ENCODE measurements around the gene DIPK1A.

DIPK1A gene

DNA sequence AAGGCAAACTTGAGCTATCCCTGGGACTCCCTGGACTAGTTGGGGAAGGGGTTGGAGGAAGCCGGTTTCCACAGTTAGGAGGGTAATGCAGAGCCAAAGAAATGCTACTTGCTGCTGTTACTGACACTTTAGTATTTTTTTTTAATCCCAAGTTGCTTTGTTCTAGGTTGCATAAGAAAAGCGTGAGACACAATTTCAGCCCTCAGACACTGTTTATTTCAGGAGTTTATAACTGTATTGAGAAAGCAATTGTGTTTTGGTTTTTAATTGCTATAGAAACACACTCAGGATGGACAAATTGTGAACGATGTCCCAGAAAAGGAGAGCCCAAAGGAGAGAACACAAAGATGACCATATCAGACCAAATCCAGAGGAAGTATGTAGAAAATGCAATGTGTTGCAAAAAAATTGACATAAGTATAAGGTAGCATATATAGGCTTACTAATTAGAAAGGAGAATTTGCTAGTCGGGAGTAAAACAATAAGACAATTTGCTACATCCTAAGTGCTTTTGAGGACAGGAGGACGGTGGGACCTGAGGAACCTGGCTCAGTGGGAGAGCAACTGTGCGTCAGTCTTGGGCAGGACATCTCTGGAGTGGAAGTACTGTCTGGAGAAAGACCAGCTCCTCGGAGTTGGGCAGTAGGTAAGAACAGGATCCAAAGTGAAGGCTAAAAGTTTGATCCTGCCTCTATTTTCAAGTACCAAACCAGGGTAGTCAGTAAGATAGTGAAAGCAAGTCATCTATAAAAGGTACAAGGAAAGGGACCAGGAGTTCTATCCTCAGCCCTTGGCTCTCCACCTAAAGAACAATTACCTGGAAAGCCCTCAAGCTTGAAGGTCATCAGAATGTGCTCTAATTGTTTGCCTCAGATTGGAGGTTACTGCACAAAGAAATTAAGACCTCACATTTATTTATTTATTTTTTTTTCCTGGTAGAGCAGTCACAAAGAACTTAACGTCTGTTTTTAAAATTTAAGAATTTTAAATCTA, 39.9 kb downstream of the DIPK1A start:
- Histone ChIP-seq H4K20me1 (ENCODE audit: insufficient read depth, low read length) (no peaks in the 10 kb centered on the region; the same call in 1 of the 2 replicates), H3K4me1 (ENCODE audit: insufficient read depth, low read length) (no peaks in the 10 kb centered on the region), H2AFZ (ENCODE audit: low read depth, low read length) (no peak overlapping the region), H3K9me3 (ENCODE audit: insufficient read depth, low read length, severe bottlenecking) (no peaks in the 10 kb centered on the region), H3K27ac (ENCODE audit: low read length) (no peak overlapping the region), H3K36me3 (ENCODE audit: insufficient read depth, low read length) (peaks cover 4% of the 10 kb centered on the region; the same call in 1 of the 2 replicates), H3K79me2 (ENCODE audit: insufficient read depth, low read length) (peaks cover 51% of the 10 kb centered on the region), H3K4me3 (ENCODE audit: low read depth in 1 of 2, low read length in 2 of 2) (no peak overlapping the region), H3K4me2 (ENCODE audit: insufficient read depth, low read length) (no peak overlapping the region), H3K27me3 (ENCODE audit: insufficient read depth, low read length, poor library complexity) (no peaks in the 10 kb centered on the region), H3K9ac (ENCODE audit: low read depth, low read length) (no peak overlapping the region)
- DNase-seq: no peak
- ATAC-seq (ENCODE audit: insufficient read depth, low read depth): no peak
- TF ChIP-seq EZH2 (IDR thresholded peaks at IDR 0.05; ENCODE audit: borderline replicate concordance, low read depth, low read length, severe bottlenecking): no peak
- TF ChIP-seq, protein P1, sequence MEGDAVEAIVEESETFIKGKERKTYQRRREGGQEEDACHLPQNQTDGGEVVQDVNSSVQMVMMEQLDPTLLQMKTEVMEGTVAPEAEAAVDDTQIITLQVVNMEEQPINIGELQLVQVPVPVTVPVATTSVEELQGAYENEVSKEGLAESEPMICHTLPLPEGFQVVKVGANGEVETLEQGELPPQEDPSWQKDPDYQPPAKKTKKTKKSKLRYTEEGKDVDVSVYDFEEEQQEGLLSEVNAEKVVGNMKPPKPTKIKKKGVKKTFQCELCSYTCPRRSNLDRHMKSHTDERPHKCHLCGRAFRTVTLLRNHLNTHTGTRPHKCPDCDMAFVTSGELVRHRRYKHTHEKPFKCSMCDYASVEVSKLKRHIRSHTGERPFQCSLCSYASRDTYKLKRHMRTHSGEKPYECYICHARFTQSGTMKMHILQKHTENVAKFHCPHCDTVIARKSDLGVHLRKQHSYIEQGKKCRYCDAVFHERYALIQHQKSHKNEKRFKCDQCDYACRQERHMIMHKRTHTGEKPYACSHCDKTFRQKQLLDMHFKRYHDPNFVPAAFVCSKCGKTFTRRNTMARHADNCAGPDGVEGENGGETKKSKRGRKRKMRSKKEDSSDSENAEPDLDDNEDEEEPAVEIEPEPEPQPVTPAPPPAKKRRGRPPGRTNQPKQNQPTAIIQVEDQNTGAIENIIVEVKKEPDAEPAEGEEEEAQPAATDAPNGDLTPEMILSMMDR (IDR thresholded peaks at IDR 0.05; ENCODE audit: borderline replicate concordance, extremely low read depth, low read length, poor library complexity, severe bottlenecking): no peak

DNA sequence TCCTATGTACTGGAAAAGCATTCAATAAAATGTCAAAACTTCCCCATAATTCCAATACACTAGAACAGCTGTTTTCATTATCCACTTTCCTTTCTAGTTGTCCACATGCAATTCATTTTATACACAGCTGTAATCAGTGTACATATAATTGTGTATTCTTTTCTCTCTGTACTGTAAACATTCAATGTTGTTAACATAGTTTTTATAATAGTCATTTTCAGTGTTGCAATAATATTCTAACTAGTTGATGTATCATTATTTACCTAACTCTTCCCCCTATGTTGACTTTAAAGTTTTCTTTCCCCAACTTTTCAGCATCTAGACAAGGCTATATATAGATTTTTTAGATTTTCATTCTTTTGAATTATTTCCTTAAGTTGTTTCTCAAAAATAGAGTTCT, 44.4 kb downstream of the DIPK1A start:
- no peak overlapping the region for H3K27ac ChIP-seq (ENCODE audit: low read length)
- H3K9ac ChIP-seq (ENCODE audit: low read depth, low read length): no peak overlapping the region
- H3K9me3 ChIP-seq (ENCODE audit: insufficient read depth, low read length, severe bottlenecking): no peaks in the 10 kb centered on the region
- no peak overlapping the region for H3K4me3 ChIP-seq (ENCODE audit: low read depth in 1 of 2, low read length in 2 of 2)
- ATAC-seq (ENCODE audit: insufficient read depth, low read depth): no peak
- H3K27me3 ChIP-seq (ENCODE audit: insufficient read depth, low read length, poor library complexity): no peaks in the 10 kb centered on the region
- no peaks in the 10 kb centered on the region; the same call in 1 of the 2 replicates for H4K20me1 ChIP-seq (ENCODE audit: insufficient read depth, low read length)
- H2AFZ ChIP-seq (ENCODE audit: low read depth, low read length): no peak overlapping the region
- peaks cover 65% of the 10 kb centered on the region for H3K79me2 ChIP-seq (ENCODE audit: insufficient read depth, low read length)
- no peaks in the 10 kb centered on the region for H3K4me1 ChIP-seq (ENCODE audit: insufficient read depth, low read length)
- no peak for TF ChIP-seq EZH2 (IDR thresholded peaks at IDR 0.05; ENCODE audit: borderline replicate concordance, low read depth, low read length, severe bottlenecking)
- TF ChIP-seq, protein P1 (IDR thresholded peaks at IDR 0.05; ENCODE audit: borderline replicate concordance, extremely low read depth, low read length, poor library complexity, severe bottlenecking): no peak
- no peak for DNase-seq
- H3K36me3 ChIP-seq (ENCODE audit: insufficient read depth, low read length): peaks cover 4% of the 10 kb centered on the region; the same call in 1 of the 2 replicates
- no peak overlapping the region for H3K4me2 ChIP-seq (ENCODE audit: insufficient read depth, low read length)

DNA sequence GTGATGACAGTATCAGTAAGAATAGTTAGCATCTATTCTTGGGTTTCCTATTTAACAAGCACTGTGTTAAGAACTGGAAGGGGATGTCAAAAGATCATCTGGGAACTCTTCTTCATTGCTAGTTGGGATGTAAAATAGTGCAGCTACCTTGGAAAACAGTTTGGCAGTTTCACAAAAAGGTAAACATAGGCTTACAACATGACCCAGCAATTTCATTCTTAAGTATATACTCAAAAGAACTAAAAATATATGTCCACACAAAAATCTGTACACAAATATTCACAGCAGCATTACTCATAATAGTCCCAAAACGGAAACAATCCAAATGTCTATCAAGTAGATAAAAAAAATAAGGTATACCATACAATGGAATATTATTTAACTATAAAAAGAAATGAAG, 45.7 kb downstream of the DIPK1A start:
- no peak overlapping the region for H2AFZ ChIP-seq (ENCODE audit: low read depth, low read length)
- no peak overlapping the region for H3K27ac ChIP-seq (ENCODE audit: low read length)
- no peaks in the 10 kb centered on the region; the same call in 1 of the 2 replicates for H4K20me1 ChIP-seq (ENCODE audit: insufficient read depth, low read length)
- no peak for DNase-seq
- H3K27me3 ChIP-seq (ENCODE audit: insufficient read depth, low read length, poor library complexity): no peaks in the 10 kb centered on the region
- H3K4me1 ChIP-seq (ENCODE audit: insufficient read depth, low read length): no peaks in the 10 kb centered on the region
- H3K9me3 ChIP-seq (ENCODE audit: insufficient read depth, low read length, severe bottlenecking): no peaks in the 10 kb centered on the region
- H3K9ac ChIP-seq (ENCODE audit: low read depth, low read length): no peak overlapping the region
- no peak for ATAC-seq (ENCODE audit: insufficient read depth, low read depth)
- peaks cover 64% of the 10 kb centered on the region for H3K79me2 ChIP-seq (ENCODE audit: insufficient read depth, low read length)
- H3K36me3 ChIP-seq (ENCODE audit: insufficient read depth, low read length): peaks cover 2% of the 10 kb centered on the region; the same call in 1 of the 2 replicates
- no peak overlapping the region for H3K4me3 ChIP-seq (ENCODE audit: low read depth in 1 of 2, low read length in 2 of 2)
- no peak for TF ChIP-seq EZH2 (IDR thresholded peaks at IDR 0.05; ENCODE audit: borderline replicate concordance, low read depth, low read length, severe bottlenecking)
- TF ChIP-seq, protein P1 (IDR thresholded peaks at IDR 0.05; ENCODE audit: borderline replicate concordance, extremely low read depth, low read length, poor library complexity, severe bottlenecking): no peak
- H3K4me2 ChIP-seq (ENCODE audit: insufficient read depth, low read length): no peak overlapping the region

All from DND-41 (cell line).